Fibroblast of the conjunctiva (primary cell): ENCODE data around the gene CIAO3.

ENCODE experiments used
- DNase-seq: peaks from one replicate; pipeline ENCODE4 v3.0.0-alpha.2; 2010; ENCODE audit warnings: low read depth

The CIAO3 gene

DNA sequence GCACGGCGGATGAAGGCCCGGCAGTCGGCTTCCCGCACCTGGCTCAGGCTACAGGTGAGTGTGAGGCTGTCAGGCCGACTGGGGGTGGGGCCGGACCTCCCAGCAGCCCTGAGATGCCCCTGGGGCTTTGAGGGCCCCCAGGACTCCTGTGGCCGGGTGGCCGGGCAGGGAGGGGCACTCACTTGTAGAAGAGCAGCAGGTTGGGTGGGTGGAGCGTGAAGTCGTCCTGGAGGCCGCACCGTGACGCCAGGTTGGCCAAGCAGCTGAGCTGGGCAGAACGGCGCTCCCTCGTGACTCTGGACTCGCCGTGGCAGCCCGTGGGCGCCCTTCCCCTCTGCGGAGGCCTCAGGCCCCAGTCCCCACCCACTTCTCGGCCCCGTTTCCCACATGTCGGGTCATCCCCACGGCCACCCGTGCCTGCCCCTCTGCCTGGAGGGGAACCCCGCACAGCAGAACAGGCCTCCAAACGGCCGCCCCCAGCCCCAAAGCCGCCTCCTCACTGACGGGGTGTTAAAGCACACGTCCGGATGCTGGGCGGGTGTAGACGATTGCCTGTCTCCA lies 34.5 kb upstream of the CIAO3 start:
- no peak for DNase-seq

DNA sequence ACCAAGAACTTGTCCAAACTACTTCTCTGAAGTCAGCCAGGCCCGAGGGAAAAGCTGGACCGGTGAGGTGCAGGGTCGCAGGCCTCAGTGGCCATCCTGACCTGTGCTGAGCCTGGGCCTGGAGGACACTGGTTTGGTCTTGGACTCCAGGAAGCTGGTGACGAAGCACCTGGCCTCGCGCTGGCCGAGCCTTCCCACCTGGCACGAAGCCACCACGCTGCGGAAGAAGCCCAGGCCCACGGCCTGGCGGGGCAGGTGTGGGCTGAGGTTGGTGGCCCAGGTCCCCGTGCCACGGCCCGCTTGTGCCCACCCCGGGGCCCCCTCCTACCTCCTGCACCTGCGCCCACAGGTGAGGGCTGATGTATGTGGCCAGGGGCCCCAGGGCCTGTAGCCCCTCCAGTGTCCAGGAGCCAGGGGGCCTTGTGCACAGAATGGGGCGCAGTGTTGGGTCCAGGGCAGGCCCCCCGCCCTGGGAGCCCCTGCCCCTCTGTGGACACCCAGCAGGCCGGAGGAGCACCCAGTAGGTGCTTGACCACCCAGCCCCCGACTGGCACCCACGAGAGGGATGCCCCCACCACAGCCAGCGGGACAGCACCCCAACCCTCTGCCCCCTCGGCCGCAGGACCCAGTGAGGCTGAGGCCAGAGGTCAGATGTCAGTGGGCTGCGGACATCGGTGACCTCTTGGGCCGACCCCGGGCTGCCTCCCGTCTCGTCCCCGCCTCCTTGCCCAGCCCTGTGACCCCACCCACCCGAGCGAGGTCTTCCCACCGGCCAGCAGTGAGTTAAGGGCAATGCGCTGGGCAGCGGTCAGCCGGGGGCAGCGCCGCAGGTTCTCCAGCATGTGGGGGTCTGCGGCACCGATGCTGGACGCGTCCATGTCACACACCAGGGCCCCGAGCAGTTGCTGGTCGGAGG lies 33.5 kb upstream of the CIAO3 start:
- no peak for DNase-seq

- DNase-seq = no peak
Measured at GRCh38 chr16:772959-773358, 32.2 kb upstream of the CIAO3 start.

GRCh38 chr16:770411-770810 lies 29.6 kb upstream of the CIAO3 start:
- DNase-seq = no peak

DNA sequence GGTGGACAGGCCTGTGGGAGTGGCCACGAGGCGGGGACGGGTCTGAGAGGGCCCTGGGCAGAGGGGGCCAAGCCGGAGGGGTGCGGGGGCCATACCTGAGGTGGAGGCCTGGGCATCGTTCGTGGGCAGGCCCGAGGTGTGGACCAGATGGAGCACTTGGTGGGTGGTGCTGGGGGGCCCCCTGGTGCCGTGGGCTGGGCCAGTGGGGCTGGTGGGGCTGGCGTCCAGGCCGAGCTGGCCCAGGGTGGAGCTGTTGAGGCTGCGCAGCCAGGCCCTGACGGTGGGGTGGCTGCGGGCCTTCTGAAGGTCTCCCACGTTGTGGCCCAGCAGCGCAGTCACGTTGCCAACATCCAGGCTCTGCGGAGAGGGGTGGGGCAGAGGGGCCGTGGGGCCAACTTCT lies 29.1 kb upstream of the CIAO3 start:
- no peak for DNase-seq

DNA sequence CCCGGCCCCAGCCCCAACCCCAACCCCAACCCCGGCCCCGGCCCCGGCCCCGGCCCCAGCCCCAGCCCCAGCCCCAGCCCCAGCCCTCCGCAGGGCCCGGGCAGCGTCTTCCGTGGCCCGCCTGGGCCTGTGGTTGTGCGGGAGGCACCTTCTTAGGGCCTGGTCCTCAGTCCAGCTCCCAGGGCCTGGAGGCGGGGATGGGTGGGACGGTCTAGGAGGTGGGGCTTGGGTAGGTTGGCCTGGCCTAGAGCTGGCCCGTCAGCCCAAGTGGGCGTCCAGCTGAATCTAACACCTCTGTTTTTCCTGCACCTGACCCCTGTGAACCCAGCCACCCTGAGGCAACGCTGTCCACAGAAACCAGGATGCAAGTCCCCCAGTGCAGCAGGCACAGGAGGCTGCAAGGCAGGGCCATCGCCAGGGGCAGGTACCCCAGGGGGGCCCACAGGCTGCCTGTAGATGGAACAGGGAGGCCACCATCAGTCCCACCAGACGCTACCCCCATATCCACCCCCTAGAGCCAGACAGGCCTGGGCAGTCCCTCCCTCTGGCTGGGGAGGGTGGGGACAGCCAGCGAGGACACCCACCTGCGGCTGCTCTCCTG lies 28.5 kb upstream of the CIAO3 start:
- no peak for DNase-seq

DNA sequence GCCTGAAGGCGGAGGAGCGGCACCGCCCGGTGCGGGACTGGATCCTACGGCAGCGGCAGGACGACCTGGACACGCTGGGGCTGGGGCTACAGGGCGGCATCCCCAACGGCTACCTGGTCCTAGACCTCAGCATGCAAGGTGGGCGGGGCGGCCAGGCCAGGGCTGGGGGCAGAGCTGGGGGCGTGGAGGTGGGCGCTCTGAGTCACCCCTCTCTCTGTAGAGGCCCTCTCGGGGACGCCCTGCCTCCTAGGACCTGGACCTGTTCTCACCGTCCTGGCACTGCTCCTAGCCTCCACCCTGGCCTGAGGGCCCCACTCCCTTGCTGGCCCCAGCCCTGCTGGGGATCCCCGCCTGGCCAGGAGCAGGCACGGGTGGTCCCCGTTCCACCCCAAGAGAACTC lies 27.6 kb upstream of the CIAO3 start:
- DNase-seq = no peak

DNA sequence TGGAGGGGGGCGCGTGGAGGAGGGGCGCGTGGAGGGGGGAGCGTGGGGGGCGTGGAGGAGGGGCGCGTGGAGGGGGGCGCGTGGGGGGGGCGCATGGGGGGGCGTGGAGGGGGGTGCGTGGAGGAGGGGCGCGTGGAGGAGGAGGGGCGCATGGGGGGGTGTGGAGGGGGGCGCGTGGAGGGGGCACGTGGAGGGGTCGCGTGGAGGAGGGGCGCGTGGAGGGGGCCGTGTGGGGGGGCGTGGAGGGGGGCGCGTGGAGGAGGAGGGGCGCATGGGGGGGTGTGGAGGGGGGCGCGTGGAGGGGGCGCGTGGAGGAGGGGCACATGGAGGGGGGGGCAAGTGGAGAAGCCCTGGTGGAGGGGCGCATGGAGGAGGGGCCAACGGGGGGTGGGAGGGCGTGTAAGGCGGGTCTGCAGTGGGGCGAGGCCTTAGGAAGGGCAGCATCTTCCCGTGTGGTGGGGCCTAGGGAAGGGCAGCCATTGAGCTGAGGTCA lies 27.0 kb upstream of the CIAO3 start:
- no peak for DNase-seq

GRCh38 chr16:766820-767640 lies 26.2 kb upstream of the CIAO3 start:
- DNase-seq = no peak

DNA sequence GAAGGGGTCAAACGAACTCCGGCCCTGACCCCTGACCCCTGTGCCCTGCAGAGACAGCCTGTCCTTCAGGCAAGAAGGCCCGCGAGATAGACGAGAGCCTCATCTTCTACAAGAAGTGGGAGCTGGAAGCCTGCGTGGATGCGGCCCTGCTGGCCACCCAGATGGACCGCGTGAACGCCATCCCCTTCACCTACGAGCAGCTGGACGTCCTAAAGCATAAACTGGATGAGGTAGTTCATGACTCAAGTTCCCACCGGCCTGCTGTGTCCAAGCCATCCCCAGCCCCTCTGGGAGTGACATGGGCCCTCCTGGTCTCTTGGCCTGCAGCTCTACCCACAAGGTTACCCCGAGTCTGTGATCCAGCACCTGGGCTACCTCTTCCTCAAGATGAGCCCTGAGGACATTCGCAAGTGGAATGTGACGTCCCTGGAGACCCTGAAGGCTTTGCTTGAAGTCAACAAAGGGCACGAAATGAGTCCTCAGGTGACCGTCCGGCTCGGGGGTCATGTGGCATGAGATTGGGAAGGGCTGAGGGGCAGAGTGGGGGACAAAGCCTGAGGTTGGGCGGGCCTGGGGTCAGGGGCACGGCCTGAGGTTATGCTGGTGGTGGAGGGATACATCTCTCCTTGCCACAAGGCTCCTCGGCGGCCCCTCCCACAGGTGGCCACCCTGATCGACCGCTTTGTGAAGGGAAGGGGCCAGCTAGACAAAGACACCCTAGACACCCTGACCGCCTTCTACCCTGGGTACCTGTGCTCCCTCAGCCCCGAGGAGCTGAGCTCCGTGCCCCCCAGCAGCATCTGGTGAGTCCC lies 25.4 kb upstream of the CIAO3 start:
- DNase-seq = no peak

GRCh38 chr16:765488-765865 lies 24.7 kb upstream of the CIAO3 start:
- DNase-seq = no peak

DNA sequence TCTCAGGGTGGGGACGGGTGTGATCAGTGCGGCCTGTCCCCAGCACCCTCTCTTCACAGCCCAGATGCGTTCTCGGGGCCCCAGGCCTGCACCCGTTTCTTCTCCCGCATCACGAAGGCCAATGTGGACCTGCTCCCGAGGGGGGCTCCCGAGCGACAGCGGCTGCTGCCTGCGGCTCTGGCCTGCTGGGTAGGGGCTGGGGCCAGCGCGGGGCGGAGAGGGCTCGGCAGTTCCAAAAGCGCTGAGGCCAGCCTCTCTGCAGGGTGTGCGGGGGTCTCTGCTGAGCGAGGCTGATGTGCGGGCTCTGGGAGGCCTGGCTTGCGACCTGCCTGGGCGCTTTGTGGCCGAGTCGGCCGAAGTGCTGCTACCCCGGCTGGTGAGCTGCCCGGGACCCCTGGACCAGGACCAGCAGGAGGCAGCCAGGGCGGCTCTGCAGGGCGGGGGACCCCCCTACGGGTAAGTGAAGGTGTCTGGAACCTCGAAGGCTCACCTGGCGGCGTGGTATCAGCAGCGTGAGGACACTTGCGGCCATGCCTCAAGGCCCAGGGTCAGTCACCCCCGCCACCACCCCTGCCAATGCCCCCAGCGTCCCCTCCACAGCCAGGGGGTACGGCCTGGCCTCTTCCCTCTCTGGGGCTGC lies 24.2 kb upstream of the CIAO3 start:
- DNase-seq = no peak

DNA sequence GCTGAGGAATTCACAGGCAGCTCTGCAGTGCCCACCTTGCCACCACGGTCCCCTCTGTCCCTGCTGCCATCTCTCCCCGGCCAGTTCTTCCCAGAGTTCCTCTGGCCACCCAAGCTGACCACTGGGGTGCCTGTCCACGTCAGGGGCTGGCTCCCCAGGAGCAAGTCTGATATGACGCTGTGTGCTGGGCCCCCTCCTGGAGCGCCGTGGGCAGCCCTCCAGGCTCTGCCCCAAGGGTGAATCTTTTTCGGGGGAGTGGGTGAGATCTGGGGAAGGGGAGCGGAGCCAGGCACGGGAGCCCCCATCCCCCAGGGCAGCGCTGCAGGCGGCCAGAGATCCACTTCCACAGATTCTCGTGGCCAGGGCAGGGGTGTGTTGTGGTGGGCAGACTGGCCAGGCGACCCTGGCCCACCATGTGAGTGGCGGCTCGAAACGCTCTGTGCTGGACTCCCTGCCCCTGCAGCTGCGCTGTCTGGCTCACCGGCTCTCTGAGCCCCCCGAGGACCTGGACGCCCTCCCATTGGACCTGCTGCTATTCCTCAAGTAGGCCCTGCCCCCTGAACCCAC lies 23.5 kb upstream of the CIAO3 start:
- DNase-seq = no peak

DNA sequence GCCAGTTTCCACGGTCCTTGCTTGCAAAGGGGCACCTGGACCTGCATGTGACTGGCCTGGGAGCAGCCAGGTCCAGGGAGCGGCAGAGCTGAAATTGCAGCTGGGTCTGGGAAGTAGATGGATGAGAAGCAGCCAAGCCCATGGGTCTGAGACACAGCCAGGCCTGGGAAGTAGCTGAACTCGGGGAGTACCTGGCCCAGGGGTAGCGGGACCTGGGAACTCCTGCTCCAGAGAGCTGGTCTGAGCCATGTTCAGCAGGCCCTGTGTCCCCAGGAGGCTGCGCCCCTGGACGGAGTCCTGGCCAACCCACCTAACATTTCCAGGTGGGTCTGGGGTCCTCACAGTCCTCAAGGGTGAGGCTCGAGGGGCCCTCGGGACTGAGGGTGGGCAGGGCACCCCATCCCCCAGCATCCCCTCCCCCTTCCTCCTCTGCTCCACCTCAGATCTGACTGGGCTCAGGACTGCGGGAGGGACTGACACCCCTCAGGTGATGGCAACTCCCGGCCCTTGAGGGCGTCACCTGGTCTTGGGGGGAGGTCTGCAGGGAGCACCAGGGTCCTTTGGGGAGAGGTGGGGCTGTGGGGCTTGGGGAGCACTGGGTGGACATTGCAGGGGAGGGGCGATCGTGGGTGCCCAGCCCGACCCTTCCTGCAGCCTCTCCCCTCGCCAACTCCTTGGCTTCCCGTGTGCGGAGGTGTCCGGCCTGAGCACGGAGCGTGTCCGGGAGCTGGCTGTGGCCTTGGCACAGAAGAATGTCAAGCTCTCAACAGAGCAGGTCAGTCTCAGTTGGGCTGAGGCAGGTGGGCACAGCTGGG lies 22.8 kb upstream of the CIAO3 start:
- DNase-seq = no peak

- DNase-seq = no peak
Measured at GRCh38 chr16:762595-763268, 21.9 kb upstream of the CIAO3 start.

- DNase-seq = no peak
Measured at GRCh38 chr16:761625-762513, 21.1 kb upstream of the CIAO3 start.

GRCh38 chr16:760545-761343 lies 19.9 kb upstream of the CIAO3 start, which contains the start of gene MSLN:
Gene MSLN (plus strand): TSS chr16:760734. CDS start chr16:762681, 1,947 bp downstream.
- DNase-seq = no peak
